Peyer's patch (tissue), 4 donors: Measurements from ENCODE around the gene AKIRIN2.

Experiments
- POLR2A ChIP-seq, 2 donors: fragments of 450-650 bp; IDR thresholded peaks; one replicate each; pipeline ENCODE4 v1.5.1; 2017; ENCODE audit warnings: antibody characterized with exemption in 2 of 2, mild to moderate bottlenecking in 2 of 2, moderate library complexity in 2 of 2
- TF ChIP-seq, protein P1 (sequence below), 6 experiments: fragments of 450-650 bp in 4 of 6; fragments of 200-600 bp in 2 of 6; sonication (generic) in 1 of 6; IDR thresholded peaks; one replicate each; pipeline ENCODE4 v1.5.1; 2017 to 2019; ENCODE audit warnings: antibody characterized with exemption in 6 of 6, mild to moderate bottlenecking in 3 of 6, moderate library complexity in 1 of 6

DNA sequence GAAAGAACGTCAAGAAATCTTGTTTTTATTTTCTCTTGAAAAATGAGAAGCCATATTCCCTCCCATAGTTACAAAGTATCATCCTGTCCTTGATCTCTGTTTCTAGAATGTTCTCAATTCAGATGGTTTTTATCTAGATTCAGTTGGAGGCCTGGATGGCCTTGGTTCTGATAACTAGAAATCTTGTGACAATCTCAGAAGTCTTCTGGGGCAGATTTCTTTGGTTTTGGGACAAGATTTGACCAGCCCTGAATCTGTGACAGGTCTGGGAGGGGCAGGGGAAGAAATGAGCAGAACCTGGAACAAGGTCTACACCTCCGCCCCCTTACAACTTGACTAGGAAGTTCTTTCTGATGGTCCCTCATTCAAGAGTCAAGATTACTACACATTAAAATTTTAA, 41.4 kb upstream of the AKIRIN2 start:
- TF ChIP-seq, protein P1, sequence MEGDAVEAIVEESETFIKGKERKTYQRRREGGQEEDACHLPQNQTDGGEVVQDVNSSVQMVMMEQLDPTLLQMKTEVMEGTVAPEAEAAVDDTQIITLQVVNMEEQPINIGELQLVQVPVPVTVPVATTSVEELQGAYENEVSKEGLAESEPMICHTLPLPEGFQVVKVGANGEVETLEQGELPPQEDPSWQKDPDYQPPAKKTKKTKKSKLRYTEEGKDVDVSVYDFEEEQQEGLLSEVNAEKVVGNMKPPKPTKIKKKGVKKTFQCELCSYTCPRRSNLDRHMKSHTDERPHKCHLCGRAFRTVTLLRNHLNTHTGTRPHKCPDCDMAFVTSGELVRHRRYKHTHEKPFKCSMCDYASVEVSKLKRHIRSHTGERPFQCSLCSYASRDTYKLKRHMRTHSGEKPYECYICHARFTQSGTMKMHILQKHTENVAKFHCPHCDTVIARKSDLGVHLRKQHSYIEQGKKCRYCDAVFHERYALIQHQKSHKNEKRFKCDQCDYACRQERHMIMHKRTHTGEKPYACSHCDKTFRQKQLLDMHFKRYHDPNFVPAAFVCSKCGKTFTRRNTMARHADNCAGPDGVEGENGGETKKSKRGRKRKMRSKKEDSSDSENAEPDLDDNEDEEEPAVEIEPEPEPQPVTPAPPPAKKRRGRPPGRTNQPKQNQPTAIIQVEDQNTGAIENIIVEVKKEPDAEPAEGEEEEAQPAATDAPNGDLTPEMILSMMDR (IDR thresholded peaks at IDR 0.05): no peak
- TF ChIP-seq POLR2A (IDR thresholded peaks at IDR 0.05): no peak
